EL (cell line): ENCODE results near the gene HOXD11.
A peak's percentile ranks its signal among the peaks of the same experiment; 100 is the strongest.

ENCODE experiments used
- DNase-seq: peaks from one replicate; pipeline ENCODE4 v3.0.0-alpha.2; 2016

Gene HOXD11

DNA sequence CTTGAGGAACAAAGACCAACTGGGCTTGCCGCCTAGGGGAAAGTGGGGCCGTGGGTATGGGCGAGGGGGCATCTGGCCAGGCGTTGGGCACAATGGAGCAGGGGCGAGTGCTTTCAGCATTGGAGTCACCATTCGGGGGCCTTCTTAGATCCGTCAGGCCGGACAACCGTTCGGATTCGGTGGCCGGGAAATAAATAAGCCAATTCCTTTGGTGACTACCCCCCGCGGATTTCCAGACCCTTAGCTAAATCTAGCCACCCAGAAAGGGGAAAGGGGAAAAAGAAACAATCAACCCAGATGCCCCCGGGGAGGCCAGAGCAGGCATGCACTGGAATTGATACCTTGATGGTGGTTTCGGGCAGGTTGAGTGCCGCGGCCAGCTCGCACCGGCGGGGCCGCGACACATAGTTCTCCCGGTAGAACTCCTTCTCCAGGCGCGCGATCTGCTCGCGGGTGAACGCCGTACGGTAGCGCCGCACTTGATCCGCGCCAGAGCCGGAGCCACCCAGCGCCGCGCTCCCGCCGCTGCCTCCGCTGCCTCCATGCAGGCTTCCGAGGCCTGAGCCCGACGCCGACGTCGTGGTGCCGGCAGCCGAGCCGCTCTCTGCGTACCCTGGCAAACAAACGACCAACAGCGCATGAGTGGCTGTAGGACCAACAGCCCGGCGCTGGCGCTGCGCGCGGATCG, 25.1 kb upstream of the HOXD11 start:
- no peak for DNase-seq

DNA sequence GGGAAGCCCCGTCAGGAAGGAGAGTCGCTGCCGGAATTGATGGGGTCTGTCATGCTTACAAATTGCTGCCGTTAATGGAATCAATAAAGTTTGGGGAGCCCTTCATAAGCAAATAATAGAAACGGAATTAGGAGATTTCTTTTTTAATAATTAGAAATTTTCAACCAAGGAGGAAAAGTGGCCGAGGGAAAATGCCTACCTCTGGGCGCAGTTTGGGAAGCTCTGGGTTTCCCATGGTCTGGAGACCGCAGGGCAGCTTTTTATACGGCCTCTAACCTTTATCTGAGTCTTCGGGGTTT, 24.6 kb upstream of the HOXD11 start:
- no peak for DNase-seq

- no peak for DNase-seq
These were observed 24.0 kb upstream of the HOXD11 start for GRCh38 chr2:176082824-176083751.

- no peak for DNase-seq
These were observed 23.3 kb upstream of the HOXD11 start, which contains the start of gene EVX2 for GRCh38 chr2:176083796-176084261. EVX2 (minus strand) TSS chr2:176083962; CDS start chr2:176083776, 186 bp downstream.

- peak; percentile 10 for DNase-seq
These were observed 22.4 kb upstream of the HOXD11 start for GRCh38 chr2:176084611-176085119.

GRCh38 chr2:176085120-176085788, 21.8 kb upstream of the HOXD11 start:
- no peak for DNase-seq

- peak; percentile 37 for DNase-seq
These were observed 21.0 kb upstream of the HOXD11 start for GRCh38 chr2:176085861-176086771.

- DNase-seq, result no peak
These were observed 19.6 kb upstream of the HOXD11 start for GRCh38 chr2:176087330-176088047.

GRCh38 chr2:176088048-176088936, 18.8 kb upstream of the HOXD11 start:
- peak; percentile 59 for DNase-seq

GRCh38 chr2:176088937-176089842, 17.9 kb upstream of the HOXD11 start:
- DNase-seq, result no peak

- DNase-seq, result no peak
These were observed 17.2 kb upstream of the HOXD11 start for GRCh38 chr2:176089843-176090395.

DNA sequence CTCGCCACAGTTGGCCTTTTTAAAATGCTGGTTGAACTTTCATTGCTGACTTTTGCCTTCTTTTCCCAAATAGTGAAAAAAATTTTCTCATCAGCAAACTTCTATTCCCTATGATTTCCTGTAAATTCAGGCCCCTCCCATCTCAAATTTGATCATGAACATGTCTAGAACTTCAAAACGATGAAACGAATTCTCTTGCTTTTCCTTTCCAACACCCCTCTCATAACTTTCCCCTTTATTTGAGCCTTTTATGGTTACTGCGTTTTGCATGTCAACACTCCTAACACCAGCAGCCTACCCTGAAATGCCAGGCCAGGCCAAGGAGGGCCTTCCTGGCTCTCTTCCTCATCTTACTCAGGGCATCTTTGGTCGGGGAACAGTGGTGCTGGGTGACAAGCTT, 16.2 kb upstream of the HOXD11 start:
- no peak for DNase-seq

- no peak for DNase-seq
These were observed 15.5 kb upstream of the HOXD11 start for GRCh38 chr2:176091329-176092258.

GRCh38 chr2:176092270-176093144, 14.6 kb upstream of the HOXD11 start, which contains the start of gene HOXD13:
HOXD13 (plus strand) TSS chr2:176092721; CDS start chr2:176092891, 170 bp downstream.
- peak; percentile 69 for DNase-seq

DNA sequence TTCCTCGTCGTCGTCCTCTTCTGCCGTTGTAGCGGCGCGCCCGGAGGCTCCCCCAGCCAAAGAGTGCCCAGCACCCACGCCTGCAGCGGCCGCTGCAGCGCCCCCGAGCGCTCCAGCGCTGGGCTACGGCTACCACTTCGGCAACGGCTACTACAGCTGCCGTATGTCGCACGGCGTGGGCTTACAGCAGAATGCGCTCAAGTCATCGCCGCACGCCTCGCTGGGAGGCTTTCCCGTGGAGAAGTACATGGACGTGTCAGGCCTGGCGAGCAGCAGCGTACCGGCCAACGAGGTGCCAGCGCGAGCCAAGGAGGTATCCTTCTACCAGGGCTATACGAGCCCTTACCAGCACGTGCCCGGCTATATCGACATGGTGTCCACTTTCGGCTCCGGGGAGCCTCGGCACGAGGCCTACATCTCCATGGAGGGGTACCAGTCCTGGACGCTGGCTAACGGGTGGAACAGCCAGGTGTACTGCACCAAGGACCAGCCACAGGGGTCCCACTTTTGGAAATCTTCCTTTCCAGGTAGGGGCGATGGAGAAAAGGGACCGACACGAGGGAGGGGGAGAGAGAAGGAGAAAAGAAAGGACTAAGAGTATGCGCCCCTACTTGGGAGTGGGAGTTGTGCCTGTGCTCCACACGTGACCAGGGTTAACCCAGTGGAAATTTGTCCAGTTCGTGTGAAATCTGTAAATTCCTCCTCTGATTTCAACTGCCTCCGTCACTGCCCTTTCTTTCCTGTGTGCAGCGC, 13.8 kb upstream of the HOXD11 start:
- DNase-seq, result peak; percentile 56

- DNase-seq, result no peak
These were observed 13.2 kb upstream of the HOXD11 start for GRCh38 chr2:176093898-176094249.
